Measurements from ENCODE around the gene CPXM2.

The CPXM2 gene

GRCh38 chr10:123896246-123896927 lies 4.8 kb upstream of the CPXM2 start:
- Mint-ChIP-seq H3K9me3 (no peaks in the 10 kb centered on the region), H3K27ac (ENCODE audit: low read depth) (no peak overlapping the region), H3K4me3 (no peak overlapping the region), H3K36me3 (ENCODE audit: insufficient read depth) (no peaks in the 10 kb centered on the region), H3K27me3 (peaks cover 30% of the 10 kb centered on the region), H3K4me1 (no peaks in the 10 kb centered on the region)
- DNase-seq (ENCODE audit: low spot score in 2 of 2): no peak
- no peak for ATAC-seq (replicated peaks; ENCODE audit: extremely low read depth, poor library complexity, severe bottlenecking)

- Mint-ChIP-seq H3K27me3 (peaks cover 51% of the 10 kb centered on the region), H3K4me3 (no peak overlapping the region), H3K4me1 (no peaks in the 10 kb centered on the region), H3K9me3 (no peaks in the 10 kb centered on the region), H3K27ac (ENCODE audit: low read depth) (no peak overlapping the region), H3K36me3 (ENCODE audit: insufficient read depth) (no peaks in the 10 kb centered on the region)
- ATAC-seq (replicated peaks; ENCODE audit: extremely low read depth, poor library complexity, severe bottlenecking): no peak
- no peak for DNase-seq (ENCODE audit: low spot score in 2 of 2)
Observed at GRCh38 chr10:123893651-123894050, 2.0 kb upstream of the CPXM2 start.

- Mint-ChIP-seq H3K27me3 (peaks cover 41% of the 10 kb centered on the region), H3K27ac (ENCODE audit: low read depth) (no peak overlapping the region)
- no peak for ATAC-seq (replicated peaks; ENCODE audit: extremely low read depth, poor library complexity, severe bottlenecking)
Observed at GRCh38 chr10:123890756-123891143, 857 bp downstream of the CPXM2 start.

GRCh38 chr10:123890226-123890625 lies 1.4 kb downstream of the CPXM2 start:
- ATAC-seq (replicated peaks; ENCODE audit: extremely low read depth, poor library complexity, severe bottlenecking) (no peak), DNase-seq (ENCODE audit: low spot score in 2 of 2) (no peak)
- H3K9me3 Mint-ChIP-seq: no peaks in the 10 kb centered on the region
- H3K36me3 Mint-ChIP-seq (ENCODE audit: insufficient read depth): no peaks in the 10 kb centered on the region
- H3K27ac Mint-ChIP-seq (ENCODE audit: low read depth): no peak overlapping the region
- no peak overlapping the region for H3K4me3 Mint-ChIP-seq
- H3K4me1 Mint-ChIP-seq: no peaks in the 10 kb centered on the region
- H3K27me3 Mint-ChIP-seq: peaks cover 41% of the 10 kb centered on the region

More at GRCh38 chr10:123890756-123891143, 857 bp downstream of the CPXM2 start:
- DNase-seq (ENCODE audit: low spot score in 2 of 2): no peak
- Mint-ChIP-seq H3K36me3 (ENCODE audit: insufficient read depth) (no peaks in the 10 kb centered on the region), H3K4me3 (no peak overlapping the region), H3K9me3 (no peaks in the 10 kb centered on the region), H3K4me1 (no peaks in the 10 kb centered on the region)

GRCh38 chr10:123889821-123890220 lies 1.8 kb downstream of the CPXM2 start:
- ATAC-seq (replicated peaks; ENCODE audit: extremely low read depth, poor library complexity, severe bottlenecking) (no peak), DNase-seq (ENCODE audit: low spot score in 2 of 2) (no peak)
- no peak overlapping the region for H3K4me3 Mint-ChIP-seq
- peaks cover 41% of the 10 kb centered on the region for H3K27me3 Mint-ChIP-seq
- H3K4me1 Mint-ChIP-seq: no peaks in the 10 kb centered on the region
- no peaks in the 10 kb centered on the region for H3K9me3 Mint-ChIP-seq
- no peaks in the 10 kb centered on the region for H3K36me3 Mint-ChIP-seq (ENCODE audit: insufficient read depth)
- H3K27ac Mint-ChIP-seq (ENCODE audit: low read depth): no peak overlapping the region

GRCh38 chr10:123888751-123889150 lies 2.9 kb downstream of the CPXM2 start:
- Mint-ChIP-seq H3K27me3 (peaks cover 32% of the 10 kb centered on the region), H3K9me3 (no peaks in the 10 kb centered on the region), H3K4me3 (no peak overlapping the region), H3K27ac (ENCODE audit: low read depth) (no peak overlapping the region), H3K4me1 (no peaks in the 10 kb centered on the region), H3K36me3 (ENCODE audit: insufficient read depth) (no peaks in the 10 kb centered on the region)
- DNase-seq (ENCODE audit: low spot score in 2 of 2): no peak
- no peak for ATAC-seq (replicated peaks; ENCODE audit: extremely low read depth, poor library complexity, severe bottlenecking)

GRCh38 chr10:123888256-123888655 lies 3.4 kb downstream of the CPXM2 start:
- Mint-ChIP-seq H3K4me3 (no peak overlapping the region), H3K36me3 (ENCODE audit: insufficient read depth) (no peaks in the 10 kb centered on the region), H3K27ac (ENCODE audit: low read depth) (no peak overlapping the region), H3K4me1 (no peaks in the 10 kb centered on the region), H3K27me3 (peaks cover 30% of the 10 kb centered on the region), H3K9me3 (no peaks in the 10 kb centered on the region)
- DNase-seq (ENCODE audit: low spot score in 2 of 2): no peak
- ATAC-seq (replicated peaks; ENCODE audit: extremely low read depth, poor library complexity, severe bottlenecking): no peak

- H3K27me3 Mint-ChIP-seq: peaks cover 20% of the 10 kb centered on the region
- no peak for ATAC-seq (replicated peaks; ENCODE audit: extremely low read depth, poor library complexity, severe bottlenecking)
- H3K36me3 Mint-ChIP-seq (ENCODE audit: insufficient read depth): no peaks in the 10 kb centered on the region
- no peak for DNase-seq (ENCODE audit: low spot score in 2 of 2)
- no peak overlapping the region for H3K4me3 Mint-ChIP-seq
- no peaks in the 10 kb centered on the region for H3K9me3 Mint-ChIP-seq
- H3K27ac Mint-ChIP-seq (ENCODE audit: low read depth): no peak overlapping the region
- no peaks in the 10 kb centered on the region for H3K4me1 Mint-ChIP-seq
Observed at GRCh38 chr10:123886292-123886691, 5.3 kb downstream of the CPXM2 start.

GRCh38 chr10:123885406-123886170 lies 6.0 kb downstream of the CPXM2 start:
- H3K27me3 Mint-ChIP-seq: peaks cover 14% of the 10 kb centered on the region
- no peak overlapping the region for H3K27ac Mint-ChIP-seq (ENCODE audit: low read depth)
- no peaks in the 10 kb centered on the region for H3K4me1 Mint-ChIP-seq
- H3K4me3 Mint-ChIP-seq: no peak overlapping the region
- ATAC-seq (replicated peaks; ENCODE audit: extremely low read depth, poor library complexity, severe bottlenecking) (no peak), DNase-seq (ENCODE audit: low spot score in 2 of 2) (no peak)
- no peaks in the 10 kb centered on the region for H3K36me3 Mint-ChIP-seq (ENCODE audit: insufficient read depth)
- no peaks in the 10 kb centered on the region for H3K9me3 Mint-ChIP-seq

- H3K4me1 Mint-ChIP-seq: no peaks in the 10 kb centered on the region
- H3K4me3 Mint-ChIP-seq: no peak overlapping the region
- H3K27ac Mint-ChIP-seq (ENCODE audit: low read depth): no peak overlapping the region
- DNase-seq (ENCODE audit: low spot score in 2 of 2): no peak
- ATAC-seq (replicated peaks; ENCODE audit: extremely low read depth, poor library complexity, severe bottlenecking): no peak
- H3K9me3 Mint-ChIP-seq: no peaks in the 10 kb centered on the region
- H3K36me3 Mint-ChIP-seq (ENCODE audit: insufficient read depth): no peaks in the 10 kb centered on the region
- peaks cover 8% of the 10 kb centered on the region for H3K27me3 Mint-ChIP-seq
Observed at GRCh38 chr10:123884907-123885381, 6.7 kb downstream of the CPXM2 start.

GRCh38 chr10:123884351-123884906 lies 7.2 kb downstream of the CPXM2 start:
- Mint-ChIP-seq H3K27me3 (peaks cover 2% of the 10 kb centered on the region), H3K36me3 (ENCODE audit: insufficient read depth) (no peaks in the 10 kb centered on the region), H3K4me1 (no peaks in the 10 kb centered on the region), H3K9me3 (no peaks in the 10 kb centered on the region), H3K4me3 (no peak overlapping the region), H3K27ac (ENCODE audit: low read depth) (no peak overlapping the region)
- no peak for DNase-seq (ENCODE audit: low spot score in 2 of 2)
- no peak for ATAC-seq (replicated peaks; ENCODE audit: extremely low read depth, poor library complexity, severe bottlenecking)

- ATAC-seq (replicated peaks; ENCODE audit: extremely low read depth, poor library complexity, severe bottlenecking) (no peak), DNase-seq (ENCODE audit: low spot score in 2 of 2) (no peak)
- Mint-ChIP-seq H3K27me3 (no peaks in the 10 kb centered on the region), H3K9me3 (no peaks in the 10 kb centered on the region), H3K4me1 (no peaks in the 10 kb centered on the region), H3K27ac (ENCODE audit: low read depth) (no peak overlapping the region), H3K4me3 (no peak overlapping the region), H3K36me3 (ENCODE audit: insufficient read depth) (no peaks in the 10 kb centered on the region)
Observed at GRCh38 chr10:123883673-123884320, 7.8 kb downstream of the CPXM2 start.

Data from central memory CD8-positive, alpha-beta T cell (primary cell).